ENCODE data around the gene TMEM213. TPM values are rescaled to one million over a fixed set of nuclear protein-coding genes. Genes with fewer than 3 reads are reported as not detected.

The TMEM213 gene
- total RNA-seq, 4 donors from 2014 or later = not detected

DNA sequence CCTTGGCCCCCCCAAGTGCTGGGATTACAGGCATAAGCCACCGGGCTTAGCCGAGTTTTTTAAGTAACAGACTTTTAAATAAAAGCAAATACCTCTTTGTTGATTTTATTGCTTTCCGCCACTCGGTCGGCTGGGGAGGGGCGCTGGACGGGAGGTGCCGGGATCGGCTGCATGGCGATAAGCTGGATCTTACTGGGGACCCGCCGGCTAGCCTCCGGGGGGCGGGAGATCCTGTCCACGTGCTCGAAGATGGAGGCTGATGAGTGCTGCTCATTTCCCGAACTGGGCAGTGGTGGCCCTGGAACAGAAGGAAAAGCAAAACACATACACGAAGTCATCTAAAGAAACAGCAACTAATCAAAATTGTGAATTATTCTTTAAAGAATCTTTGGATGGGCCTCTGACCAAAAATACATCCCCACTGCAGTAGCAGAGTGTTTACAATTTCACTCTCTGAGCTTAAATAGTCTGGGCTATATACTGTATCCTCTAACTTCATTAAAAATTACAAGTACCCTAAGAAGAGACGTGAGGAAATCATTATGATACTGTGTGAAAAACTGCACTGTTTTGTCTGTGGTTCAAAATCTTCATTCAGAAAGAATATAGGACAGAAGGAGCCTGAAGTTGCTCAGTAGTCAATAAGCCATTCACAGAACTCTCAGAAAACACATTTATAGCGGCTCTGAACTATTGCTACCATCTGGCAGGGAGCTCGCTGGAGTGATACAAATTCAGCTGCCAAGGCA, 73.4 kb downstream of the TMEM213 start:
- Histone ChIP-seq H3K27me3 (no peaks in the 10 kb centered on the region), H3K27ac (no peak overlapping the region), H3K9me3 (no peaks in the 10 kb centered on the region), H3K36me3 (no peaks in the 10 kb centered on the region), H3K4me1 (no peaks in the 10 kb centered on the region), H3K4me3 (replicated peaks in 1 of 3) (no peak overlapping the region)
- WGBS, 2 donors = 94 to 96% methylated on average over 21 of the region's 21 CpGs
- TF ChIP-seq POLR2A (IDR thresholded peaks at IDR 0.05) = no peak
- TF ChIP-seq, protein P1, sequence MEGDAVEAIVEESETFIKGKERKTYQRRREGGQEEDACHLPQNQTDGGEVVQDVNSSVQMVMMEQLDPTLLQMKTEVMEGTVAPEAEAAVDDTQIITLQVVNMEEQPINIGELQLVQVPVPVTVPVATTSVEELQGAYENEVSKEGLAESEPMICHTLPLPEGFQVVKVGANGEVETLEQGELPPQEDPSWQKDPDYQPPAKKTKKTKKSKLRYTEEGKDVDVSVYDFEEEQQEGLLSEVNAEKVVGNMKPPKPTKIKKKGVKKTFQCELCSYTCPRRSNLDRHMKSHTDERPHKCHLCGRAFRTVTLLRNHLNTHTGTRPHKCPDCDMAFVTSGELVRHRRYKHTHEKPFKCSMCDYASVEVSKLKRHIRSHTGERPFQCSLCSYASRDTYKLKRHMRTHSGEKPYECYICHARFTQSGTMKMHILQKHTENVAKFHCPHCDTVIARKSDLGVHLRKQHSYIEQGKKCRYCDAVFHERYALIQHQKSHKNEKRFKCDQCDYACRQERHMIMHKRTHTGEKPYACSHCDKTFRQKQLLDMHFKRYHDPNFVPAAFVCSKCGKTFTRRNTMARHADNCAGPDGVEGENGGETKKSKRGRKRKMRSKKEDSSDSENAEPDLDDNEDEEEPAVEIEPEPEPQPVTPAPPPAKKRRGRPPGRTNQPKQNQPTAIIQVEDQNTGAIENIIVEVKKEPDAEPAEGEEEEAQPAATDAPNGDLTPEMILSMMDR (IDR thresholded peaks at IDR 0.05) = no peak
- intact Hi-C loops (cut with DNase I) = no loop called here
- DNase-seq = no peak

DNA sequence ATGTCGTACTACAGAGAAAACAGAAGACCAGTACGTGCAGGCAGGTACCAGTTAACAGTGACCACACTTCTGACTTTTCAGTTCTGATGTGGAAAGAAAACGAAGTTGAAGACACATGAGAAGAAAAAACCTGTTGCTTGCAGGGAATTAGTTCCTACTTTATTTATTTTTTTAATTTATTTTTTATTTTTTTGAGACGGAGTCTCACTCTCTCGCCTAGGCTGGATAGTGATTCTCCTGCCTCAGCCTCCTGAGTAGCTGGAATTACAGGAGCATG, 74.0 kb downstream of the TMEM213 start:
- intact Hi-C loops (cut with DNase I) = no loop called here
- Histone ChIP-seq H3K4me3 (replicated peaks in 1 of 3) (no peak overlapping the region), H3K27me3 (no peaks in the 10 kb centered on the region), H3K36me3 (no peaks in the 10 kb centered on the region), H3K4me1 (no peaks in the 10 kb centered on the region), H3K27ac (no peak overlapping the region), H3K9me3 (no peaks in the 10 kb centered on the region)
- DNase-seq = no peak
- 97% methylated on average over 5 of the region's 5 CpGs for WGBS, 2 donors
- TF ChIP-seq POLR2A (IDR thresholded peaks at IDR 0.05) = no peak
- TF ChIP-seq, protein P1 (IDR thresholded peaks at IDR 0.05) = no peak

DNA sequence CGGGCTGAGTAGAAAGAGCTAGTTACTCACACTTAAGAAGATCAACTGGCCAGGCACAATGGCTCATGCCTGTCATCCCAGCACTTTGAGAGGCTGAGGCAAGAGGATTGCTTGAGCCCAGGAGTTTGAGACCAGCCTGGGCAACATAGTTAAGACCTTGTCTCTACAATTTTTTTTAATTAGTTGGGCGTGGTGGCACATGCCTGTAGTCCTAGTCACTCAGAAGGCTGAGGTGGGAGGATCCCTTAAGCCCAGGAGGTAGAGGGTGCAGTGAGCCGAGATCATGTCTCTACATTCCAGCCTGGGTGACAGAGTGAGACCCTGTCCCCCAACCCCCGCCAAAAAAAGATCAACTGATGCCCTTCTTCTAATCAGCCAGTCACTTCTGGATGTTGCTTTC, 74.8 kb downstream of the TMEM213 start:
- DNase-seq = no peak
- Histone ChIP-seq H3K27me3 (no peaks in the 10 kb centered on the region), H3K4me1 (no peaks in the 10 kb centered on the region), H3K4me3 (replicated peaks in 1 of 3) (no peak overlapping the region), H3K36me3 (no peaks in the 10 kb centered on the region), H3K9me3 (no peaks in the 10 kb centered on the region), H3K27ac (no peak overlapping the region)
- intact Hi-C loops (cut with DNase I) = no loop called here
- WGBS, 2 donors = 88 to 99% methylated on average over 4 of the region's 4 CpGs
- TF ChIP-seq, protein P1 (IDR thresholded peaks at IDR 0.05) = no peak
- no peak for TF ChIP-seq POLR2A (IDR thresholded peaks at IDR 0.05)

DNA sequence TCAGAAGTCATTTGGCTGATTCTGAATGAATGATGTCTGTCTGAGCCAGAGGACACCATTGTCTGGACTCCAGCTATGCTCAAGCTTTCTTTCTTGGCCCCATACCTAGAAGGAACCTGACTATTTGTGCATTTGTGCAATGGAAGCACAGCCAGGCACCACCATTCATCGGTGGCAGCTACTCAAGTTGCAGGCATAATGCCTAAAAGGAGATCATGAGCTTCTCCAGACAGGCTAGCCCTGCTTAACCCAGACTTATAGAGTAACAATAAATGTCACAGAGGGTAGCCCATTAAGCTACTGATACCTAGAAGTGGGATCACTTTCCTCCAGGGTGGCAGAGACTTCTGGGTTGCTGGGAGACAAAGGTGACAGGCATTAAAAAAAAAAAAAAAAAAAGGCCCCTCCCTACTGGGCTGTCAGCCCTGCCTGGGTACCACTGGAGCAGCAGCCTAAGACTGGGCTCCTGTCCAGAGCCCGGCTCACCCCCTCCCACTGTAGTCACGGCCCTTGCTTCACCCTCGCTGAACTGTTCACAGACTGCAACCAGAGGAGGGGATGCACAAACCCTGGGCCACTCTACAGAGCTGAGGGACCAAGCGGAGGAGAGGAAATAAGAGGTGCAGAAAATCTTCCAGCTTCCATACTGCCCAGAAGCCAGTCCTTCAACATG, 75.6 kb downstream of the TMEM213 start:
- no peak for TF ChIP-seq POLR2A (IDR thresholded peaks at IDR 0.05)
- TF ChIP-seq, protein P1 (IDR thresholded peaks at IDR 0.05) = no peak
- Histone ChIP-seq H3K4me1 (no peaks in the 10 kb centered on the region), H3K27me3 (no peaks in the 10 kb centered on the region), H3K4me3 (replicated peaks in 1 of 3) (no peak overlapping the region), H3K36me3 (no peaks in the 10 kb centered on the region), H3K9me3 (no peaks in the 10 kb centered on the region), H3K27ac (no peak overlapping the region)
- DNase-seq = no peak
- WGBS, 2 donors = 52 to 54% methylated on average over 5 of the region's 5 CpGs
- intact Hi-C loops (cut with DNase I) = no loop called here

DNA sequence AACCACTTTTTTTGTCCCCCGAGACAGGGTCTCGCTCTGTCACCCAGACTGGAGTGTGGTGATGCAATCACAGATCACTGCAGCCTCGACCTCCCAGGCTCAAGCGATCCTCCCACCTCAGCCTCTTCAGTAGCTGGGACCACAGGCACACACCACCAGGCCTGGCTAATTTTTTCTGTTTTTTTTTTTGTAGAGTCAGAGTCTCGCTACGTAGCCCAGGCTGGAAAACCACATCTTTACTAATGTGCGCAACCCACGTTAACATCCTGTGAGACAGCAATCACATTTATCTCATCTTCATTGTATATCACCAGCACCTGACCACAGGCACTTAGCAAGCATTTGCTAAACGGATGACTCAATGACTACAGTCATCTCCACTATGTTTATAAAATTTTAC, 78.0 kb downstream of the TMEM213 start:
- no peak for TF ChIP-seq POLR2A (IDR thresholded peaks at IDR 0.05)
- TF ChIP-seq, protein P1 (IDR thresholded peaks at IDR 0.05) = no peak
- no peaks in the 10 kb centered on the region for H3K36me3 ChIP-seq
- WGBS, 2 donors = 90 to 95% methylated on average over 9 of the region's 9 CpGs
- no peaks in the 10 kb centered on the region for H3K27me3 ChIP-seq
- no peaks in the 10 kb centered on the region for H3K9me3 ChIP-seq
- intact Hi-C loops (cut with DNase I) = no loop called here
- no peak for DNase-seq
- H3K4me1 ChIP-seq = no peaks in the 10 kb centered on the region
- H3K4me3 ChIP-seq (replicated peaks in 1 of 3) = no peak overlapping the region
- H3K27ac ChIP-seq = no peak overlapping the region
